Measurements from ENCODE around the gene PDZD2. TPM values are rescaled to one million over a fixed set of nuclear protein-coding genes. Genes with fewer than 3 reads are reported as not detected.

The PDZD2 gene
- total RNA-seq, 4 donors from 2014 or later: 2.8 to 5.3 (median 4.0) TPM

DNA sequence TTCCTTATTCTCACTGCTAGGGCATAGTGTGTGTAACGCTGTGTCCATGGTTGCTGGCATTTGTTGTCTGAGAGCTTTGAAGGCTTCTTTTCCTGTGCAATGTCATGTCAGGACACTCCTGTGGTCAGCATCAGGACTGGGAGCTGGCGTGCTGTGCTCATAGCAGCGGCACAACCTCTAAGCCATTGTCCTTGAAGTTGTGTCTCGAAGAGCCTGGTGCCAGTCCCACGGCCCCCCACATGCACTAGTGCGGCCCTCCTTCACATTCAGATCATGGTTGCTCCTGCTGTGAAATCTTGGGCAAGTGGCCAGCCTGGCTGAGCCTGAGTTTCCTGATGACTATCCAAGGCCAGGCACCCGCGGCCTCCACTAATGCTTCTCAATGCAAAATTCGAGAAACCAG, 32.4 kb downstream of the PDZD2 start:
- intact Hi-C loops (cut with DNase I; ENCODE audit: low total_unique reads) (no loop called here), in situ Hi-C loops (cut with MboI; ENCODE audit: low sequenced_read_pairs in 4 of 4) (no loop called here)
- Histone ChIP-seq H3K4me3 (no peak overlapping the region), H3K36me3 (no peaks in the 10 kb centered on the region), H3K27me3 (no peaks in the 10 kb centered on the region), H3K27ac (no peak overlapping the region), H3K4me1 (no peaks in the 10 kb centered on the region), H3K9me3 (no peaks in the 10 kb centered on the region)
- ATAC-seq: peak in 1 of 2 donors; percentile 58
- TF ChIP-seq, protein P1, sequence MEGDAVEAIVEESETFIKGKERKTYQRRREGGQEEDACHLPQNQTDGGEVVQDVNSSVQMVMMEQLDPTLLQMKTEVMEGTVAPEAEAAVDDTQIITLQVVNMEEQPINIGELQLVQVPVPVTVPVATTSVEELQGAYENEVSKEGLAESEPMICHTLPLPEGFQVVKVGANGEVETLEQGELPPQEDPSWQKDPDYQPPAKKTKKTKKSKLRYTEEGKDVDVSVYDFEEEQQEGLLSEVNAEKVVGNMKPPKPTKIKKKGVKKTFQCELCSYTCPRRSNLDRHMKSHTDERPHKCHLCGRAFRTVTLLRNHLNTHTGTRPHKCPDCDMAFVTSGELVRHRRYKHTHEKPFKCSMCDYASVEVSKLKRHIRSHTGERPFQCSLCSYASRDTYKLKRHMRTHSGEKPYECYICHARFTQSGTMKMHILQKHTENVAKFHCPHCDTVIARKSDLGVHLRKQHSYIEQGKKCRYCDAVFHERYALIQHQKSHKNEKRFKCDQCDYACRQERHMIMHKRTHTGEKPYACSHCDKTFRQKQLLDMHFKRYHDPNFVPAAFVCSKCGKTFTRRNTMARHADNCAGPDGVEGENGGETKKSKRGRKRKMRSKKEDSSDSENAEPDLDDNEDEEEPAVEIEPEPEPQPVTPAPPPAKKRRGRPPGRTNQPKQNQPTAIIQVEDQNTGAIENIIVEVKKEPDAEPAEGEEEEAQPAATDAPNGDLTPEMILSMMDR (IDR thresholded peaks at IDR 0.05 in 4 of 5, conservative IDR thresholded peaks at IDR 0.05 in 1 of 5): no peak
- TF ChIP-seq POLR2A (IDR thresholded peaks at IDR 0.05): no peak
- no peak for DNase-seq

DNA sequence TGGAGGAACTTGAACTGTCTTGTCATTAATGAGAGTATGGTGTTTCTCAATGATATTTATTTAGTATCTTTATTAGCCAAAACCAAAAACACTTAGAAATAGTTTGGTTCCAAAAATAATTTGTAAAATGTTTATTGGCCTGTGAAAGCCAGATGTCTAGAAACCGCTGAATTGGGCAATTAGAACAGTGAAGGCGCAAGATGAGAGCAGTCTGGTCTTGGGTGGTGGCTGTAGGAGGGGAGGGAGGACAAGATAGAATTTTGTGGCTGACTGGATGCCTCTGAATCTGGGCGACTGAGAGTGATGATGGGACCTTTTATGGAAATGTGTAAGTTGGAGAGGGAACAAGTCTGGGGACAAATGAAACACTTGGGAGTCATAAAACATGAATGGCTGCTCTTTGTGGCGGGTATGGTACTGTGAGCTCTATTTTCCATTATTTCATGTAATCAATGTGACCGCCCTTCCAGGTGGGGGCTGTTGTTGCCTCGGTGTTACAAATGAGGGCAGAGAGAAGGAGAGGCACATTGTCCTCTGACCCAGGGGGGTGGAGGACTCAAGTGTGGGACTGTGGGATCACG, 35.5 kb downstream of the PDZD2 start:
- no peak for ATAC-seq
- in situ Hi-C loops (cut with MboI; ENCODE audit: low sequenced_read_pairs in 4 of 4): no loop called here

DNA sequence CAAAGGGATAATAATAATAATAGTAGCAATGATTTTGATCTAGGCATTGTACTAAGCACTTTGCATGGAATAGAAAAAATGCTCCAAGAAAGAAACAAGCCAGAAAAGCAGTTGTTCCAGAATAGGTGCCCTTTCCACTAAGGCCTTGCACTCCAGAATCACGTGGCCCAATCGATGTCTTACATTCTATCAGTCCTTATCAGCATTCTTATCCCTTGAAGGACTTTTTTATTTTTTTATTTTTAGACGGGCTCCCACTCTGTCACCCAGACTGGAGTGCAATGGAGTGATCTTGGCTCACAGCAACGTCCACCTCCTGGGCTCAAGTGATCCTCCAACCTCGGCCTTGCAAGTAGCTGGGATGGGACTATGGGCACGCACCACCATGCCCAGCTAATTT, 36.5 kb downstream of the PDZD2 start:
- no peak for DNase-seq
- no peaks in the 10 kb centered on the region for H3K4me1 ChIP-seq
- H3K36me3 ChIP-seq: no peaks in the 10 kb centered on the region
- no peaks in the 10 kb centered on the region for H3K9me3 ChIP-seq
- H3K4me3 ChIP-seq: no peak overlapping the region
- no peak for ATAC-seq
- H3K27me3 ChIP-seq: no peaks in the 10 kb centered on the region
- in situ Hi-C loops (cut with MboI; ENCODE audit: low sequenced_read_pairs in 4 of 4) (no loop called here), intact Hi-C loops (cut with DNase I; ENCODE audit: low total_unique reads) (no loop called here)
- TF ChIP-seq, protein P1 (IDR thresholded peaks at IDR 0.05 in 4 of 5, conservative IDR thresholded peaks at IDR 0.05 in 1 of 5): no peak
- TF ChIP-seq POLR2A (IDR thresholded peaks at IDR 0.05): no peak
- H3K27ac ChIP-seq: no peak overlapping the region

More for the DNA sequence above, 35.5 kb downstream of the PDZD2 start:
- H3K9me3 ChIP-seq: no peaks in the 10 kb centered on the region
- no peaks in the 10 kb centered on the region for H3K27me3 ChIP-seq
- TF ChIP-seq, protein P1 (IDR thresholded peaks at IDR 0.05 in 4 of 5, conservative IDR thresholded peaks at IDR 0.05 in 1 of 5): no peak
- no peak for TF ChIP-seq POLR2A (IDR thresholded peaks at IDR 0.05)
- intact Hi-C loops (cut with DNase I; ENCODE audit: low total_unique reads): no loop called here
- no peak for DNase-seq
- H3K36me3 ChIP-seq: no peaks in the 10 kb centered on the region
- H3K4me3 ChIP-seq: no peak overlapping the region
- H3K4me1 ChIP-seq: no peaks in the 10 kb centered on the region
- no peak overlapping the region for H3K27ac ChIP-seq

DNA sequence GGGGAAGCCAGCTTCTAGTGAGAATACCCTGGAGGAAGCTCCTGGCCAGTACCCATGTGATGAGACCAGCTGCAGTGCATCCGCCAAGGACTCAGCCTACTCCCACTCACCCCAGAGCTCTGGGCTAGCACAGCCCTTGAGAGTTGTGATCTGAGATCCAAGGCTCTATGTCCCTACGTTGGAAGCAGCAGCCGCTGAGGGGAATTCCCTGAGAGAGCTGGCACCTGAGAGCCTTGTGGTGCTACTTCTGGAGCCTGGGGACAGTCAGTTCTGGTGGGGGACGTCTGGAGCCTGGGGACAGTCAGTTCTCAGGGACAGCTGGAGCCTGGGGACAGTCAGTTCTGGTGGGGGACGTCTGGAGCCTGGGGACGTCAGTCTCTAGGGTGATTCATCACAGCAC, 39.2 kb downstream of the PDZD2 start:
- no peaks in the 10 kb centered on the region for H3K4me1 ChIP-seq
- in situ Hi-C loops (cut with MboI; ENCODE audit: low sequenced_read_pairs in 4 of 4): no loop called here
- no peaks in the 10 kb centered on the region for H3K9me3 ChIP-seq
- peak overlapping the region in 1 of 4 donors; percentile 58 for H3K27ac ChIP-seq
- intact Hi-C loops (cut with DNase I; ENCODE audit: low total_unique reads): no loop called here
- DNase-seq (peak; percentile 27 to 51), ATAC-seq (peak; percentile 58 to 88)
- H3K36me3 ChIP-seq: no peaks in the 10 kb centered on the region
- H3K4me3 ChIP-seq: no peak overlapping the region
- no peaks in the 10 kb centered on the region for H3K27me3 ChIP-seq
- TF ChIP-seq, protein P1 (IDR thresholded peaks at IDR 0.05 in 4 of 5, conservative IDR thresholded peaks at IDR 0.05 in 1 of 5): no peak
- TF ChIP-seq POLR2A (IDR thresholded peaks at IDR 0.05): no peak

DNA sequence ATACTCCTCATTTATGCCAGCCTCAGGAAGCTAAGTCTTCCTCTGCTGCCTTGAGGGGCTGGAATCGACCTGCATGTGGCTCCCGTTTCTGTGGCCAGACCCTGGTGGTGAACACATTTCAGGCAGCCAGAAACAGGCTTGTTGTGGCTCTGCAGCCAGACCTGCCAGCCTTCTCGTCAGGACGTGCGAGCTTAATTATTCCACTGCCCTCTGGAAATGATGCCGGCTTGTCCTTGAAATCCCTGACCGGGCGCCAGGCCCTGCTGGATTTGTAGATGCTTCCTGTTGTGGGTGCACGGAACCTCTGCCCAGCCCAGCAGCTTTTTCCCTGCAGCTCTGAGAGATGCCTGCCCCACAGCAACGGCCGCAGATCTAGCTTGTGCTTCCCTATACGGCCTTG, 41.6 kb downstream of the PDZD2 start:
- H3K4me1 ChIP-seq: no peaks in the 10 kb centered on the region
- no peak overlapping the region for H3K27ac ChIP-seq
- TF ChIP-seq, protein P1 (IDR thresholded peaks at IDR 0.05 in 4 of 5, conservative IDR thresholded peaks at IDR 0.05 in 1 of 5): no peak
- TF ChIP-seq POLR2A (IDR thresholded peaks at IDR 0.05): no peak
- DNase-seq: no peak
- H3K27me3 ChIP-seq: no peaks in the 10 kb centered on the region
- no peak for ATAC-seq
- no peaks in the 10 kb centered on the region for H3K36me3 ChIP-seq
- intact Hi-C loops (cut with DNase I; ENCODE audit: low total_unique reads): no loop called here
- H3K9me3 ChIP-seq: no peaks in the 10 kb centered on the region
- in situ Hi-C loops (cut with MboI; ENCODE audit: low sequenced_read_pairs in 4 of 4): no loop called here
- no peak overlapping the region for H3K4me3 ChIP-seq

All from gastrocnemius medialis (tissue), 4 donors.